K562 (cell line): ENCODE results near the gene C19orf47. TPM values are rescaled to one million over a fixed set of nuclear protein-coding genes. Genes with fewer than 3 reads are reported as not detected.

ENCODE experiments used
- ARID4B ChIP-seq: sonication (generic); formaldehyde crosslinking; IDR thresholded peaks from 2 replicates; pipeline ENCODE4 v1.8.0; 2022; ENCODE audit warnings: mild to moderate bottlenecking, missing genetic modification reagents
- ATF1 ChIP-seq, 2 experiments: fragments of 450-650 bp in 1 of 2; IDR thresholded peaks; 2 replicates each; pipeline ENCODE4 v1.6.1; 2016; ENCODE audit warnings: missing compliant biosample characterization in 1 of 2, missing genetic modification characterization in 1 of 2
- ATF7 ChIP-seq: fragments of 450-650 bp; IDR thresholded peaks from 2 replicates; pipeline ENCODE4 v1.7.1; 2014; ENCODE audit warnings: mild to moderate bottlenecking, moderate library complexity
- CEBPB ChIP-seq: fragments of 450-650 bp; IDR thresholded peaks from 2 replicates; pipeline ENCODE4 v1.6.1; 2016; ENCODE audit warnings: missing genetic modification characterization, missing compliant biosample characterization
- CREB1 ChIP-seq, 2 experiments: sonication (generic) in 1 of 2; formaldehyde crosslinking in 1 of 2; IDR thresholded peaks; 2 replicates each; pipeline versions ENCODE4 v1.6.1 to v1.8.0; 2012 to 2022; ENCODE audit warnings: inconsistent platforms in 1 of 2, mild to moderate bottlenecking in 1 of 2, missing genetic modification reagents in 1 of 2, moderate library complexity in 1 of 2
- CTBP1 ChIP-seq: fragments of 450-650 bp; IDR thresholded peaks from 2 replicates; pipeline ENCODE4 v1.6.1; 2016; ENCODE audit warnings: borderline replicate concordance
- DPF2 ChIP-seq: fragments of 450-650 bp; IDR thresholded peaks from 2 replicates; pipeline ENCODE4 v1.6.1; 2016
- ESRRB ChIP-seq: fragments of 250-450 bp; sonication (Bioruptor Pico); IDR thresholded peaks from 2 replicates; pipeline ENCODE4 v1.5.0; 2020; ENCODE audit warnings: mild to moderate bottlenecking, moderate library complexity, borderline replicate concordance
- HLTF ChIP-seq: fragments of 450-650 bp; IDR thresholded peaks from 2 replicates; pipeline ENCODE4 v1.6.1; 2016
- JUN ChIP-seq, 2 experiments: sonication (generic) in 1 of 2; formaldehyde crosslinking in 1 of 2; IDR thresholded peaks; 2 replicates each; pipeline versions ENCODE4 v1.6.1 to v1.8.0; 2012 to 2022; ENCODE audit warnings: borderline replicate concordance in 2 of 2, mild to moderate bottlenecking in 2 of 2, improper control_type of control experiment in 1 of 2, low read depth in 1 of 2, low read length in 1 of 2, missing genetic modification reagents in 1 of 2
- MTA2 ChIP-seq: fragments of 450-650 bp; IDR thresholded peaks from 2 replicates; pipeline ENCODE4 v1.6.1; 2016; ENCODE audit warnings: low read depth
- PHF20 ChIP-seq: fragments of 450-650 bp; IDR thresholded peaks from 2 replicates; pipeline ENCODE4 v1.6.1; 2018; ENCODE audit not compliant: partially characterized antibody
- RREB1 ChIP-seq: fragments of 250-450 bp; sonication (Bioruptor Pico); IDR thresholded peaks from 2 replicates; pipeline ENCODE4 v1.4.0; 2020
- SMARCA4 ChIP-seq: fragments of 450-650 bp; IDR thresholded peaks from 2 replicates; pipeline ENCODE4 v1.6.1; 2016
- ZEB2 ChIP-seq: fragments of 450-650 bp; IDR thresholded peaks from 2 replicates; pipeline ENCODE4 v1.6.1; 2016
- polyA plus RNA-seq, 8 experiments: library from polyadenylated mRNA; depleted of rRNA in 4 of 8; stranded (reverse) in 5 of 8; unstranded in 3 of 8; fragments of >200 nt; fragmentation: Nextera tagmentation in 2 of 8; fragmentation: Illumina TruSeq in 1 of 8; extraction: Ambion mirVana in 2 of 8; extraction: Trizol in 1 of 8; gene quantifications; 2 replicates each; pipeline versions ENCODE4 v1.2.1 to v1.2.3, GENCODE V29; 2011 to 2014; ENCODE audit warnings: inconsistent platforms in 1 of 8, missing spikeins in 1 of 8
- total RNA-seq, 7 experiments: library from RNA; depleted of rRNA in 6 of 7; stranded (reverse); fragments of >200 nt in 6 of 7; fragmentation: Illumina TruSeq in 2 of 7; extraction: Trizol in 2 of 7; gene quantifications; 2 replicates each; pipeline versions ENCODE4 v1.2.1 to v1.2.3, GENCODE V29; 2011 to 2021; ENCODE audit warnings: low replicate concordance in 1 of 7
- TF ChIP-seq, protein P1 (sequence below): fragments of 250-450 bp; sonication (Bioruptor Pico); IDR thresholded peaks from 2 replicates; pipeline ENCODE4 v1.4.0; 2020; ENCODE audit warnings: mild to moderate bottlenecking, moderate library complexity

Gene C19orf47
- total and polyA plus RNA-seq, 9 of the 15 experiments (the other 6 are each of a cell fraction or from before 2014, with no cell fraction given) = 0.08 to 26.1 (median 14.7) TPM

DNA sequence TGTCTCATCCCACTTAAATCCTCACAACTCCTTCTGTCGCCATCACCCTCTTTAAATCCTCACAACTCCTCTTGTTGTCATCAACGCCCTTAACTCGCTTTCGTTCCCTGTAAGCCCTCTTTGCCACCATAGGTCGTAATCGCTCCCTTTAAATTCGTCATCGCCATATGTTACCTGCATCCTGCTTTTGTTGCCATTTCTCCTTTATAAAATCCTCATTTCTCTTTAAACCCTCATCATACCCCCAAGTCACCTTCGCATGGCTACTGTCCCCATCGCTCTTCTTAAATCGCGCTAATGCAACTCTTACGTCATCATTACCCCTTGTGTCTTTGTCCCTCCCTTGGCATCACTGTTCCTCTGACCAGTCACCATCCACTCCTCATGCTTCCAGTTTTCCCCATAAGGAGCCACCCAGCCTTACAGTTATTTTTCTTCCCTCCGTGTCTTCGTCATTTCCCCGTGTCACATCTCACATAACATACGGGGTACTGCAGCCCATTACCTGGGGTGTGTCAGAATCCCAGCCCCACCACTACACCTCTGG lies 837 bp upstream of the C19orf47 start (continued):
- TF ChIP-seq, protein P1, sequence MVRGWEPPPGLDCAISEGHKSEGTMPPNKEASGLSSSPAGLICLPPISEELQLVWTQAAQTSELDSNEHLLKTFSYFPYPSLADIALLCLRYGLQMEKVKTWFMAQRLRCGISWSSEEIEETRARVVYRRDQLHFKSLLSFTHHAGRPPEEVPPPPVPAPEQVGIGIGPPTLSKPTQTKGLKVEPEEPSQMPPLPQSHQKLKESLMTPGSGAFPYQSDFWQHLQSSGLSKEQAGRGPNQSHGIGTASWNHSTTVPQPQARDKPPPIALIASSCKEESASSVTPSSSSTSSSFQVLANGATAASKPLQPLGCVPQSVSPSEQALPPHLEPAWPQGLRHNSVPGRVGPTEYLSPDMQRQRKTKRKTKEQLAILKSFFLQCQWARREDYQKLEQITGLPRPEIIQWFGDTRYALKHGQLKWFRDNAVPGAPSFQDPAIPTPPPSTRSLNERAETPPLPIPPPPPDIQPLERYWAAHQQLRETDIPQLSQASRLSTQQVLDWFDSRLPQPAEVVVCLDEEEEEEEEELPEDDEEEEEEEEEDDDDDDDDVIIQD (CRISPR knock-in tag) = no peak
- TF ChIP-seq ATF7 = peak; percentile 94
- peak; percentile 47; the same call in 1 of the 2 replicates for TF ChIP-seq CREB1 (IDR thresholded peaks at IDR 0.05)
- TF ChIP-seq CREB1 (CRISPR knock-in tag; IDR thresholded peaks at IDR 0.05) = no peak
- TF ChIP-seq JUN (IDR thresholded peaks at IDR 0.05; ENCODE audit: borderline replicate concordance, low read depth, low read length) = peak; percentile 43; the same call in 1 of the 2 replicates
- TF ChIP-seq JUN (CRISPR knock-in tag; IDR thresholded peaks at IDR 0.05; ENCODE audit: borderline replicate concordance) = no peak
- peak; percentile 82 for TF ChIP-seq CEBPB (tag)
- TF ChIP-seq CTBP1 = peak; percentile 10; the same call in 1 of the 2 replicates
- TF ChIP-seq ZEB2 = peak; percentile 62; the same call in 1 of the 2 replicates
- TF ChIP-seq DPF2 = peak; percentile 56; the same call in 1 of the 2 replicates
- 0 out of 2 replicates have a peak, but pooled peaks have one; percentile 20 for TF ChIP-seq MTA2
- TF ChIP-seq ESRRB (CRISPR knock-in tag) = no peak
- no peak for TF ChIP-seq ARID4B
- no peak for TF ChIP-seq RREB1 (CRISPR knock-in tag)
- TF ChIP-seq HLTF = peak; percentile 65; the same call in 1 of the 2 replicates
- TF ChIP-seq SMARCA4 = peak; percentile 66
- peak; percentile 24 for TF ChIP-seq PHF20
- no peak for TF ChIP-seq ATF1 (CRISPR knock-in tag; IDR thresholded peaks at IDR 0.05)
- peak; percentile 74 for TF ChIP-seq ATF1 (tag; IDR thresholded peaks at IDR 0.05)
